Left colon (tissue), 2 donors: ENCODE measurements around the gene CEP152. TPM values are rescaled to one million over a fixed set of nuclear protein-coding genes. Genes with fewer than 3 reads are reported as not detected.
A peak's percentile ranks its signal among the peaks of the same experiment; 100 is the strongest.
"Not testable (repeated sequence)": the region's sequence is repeated elsewhere in the genome, so short reads cannot be mapped to it uniquely, and the experiment has no call there.

Experiments
- ATAC-seq: fragments of 200-7000 bp; cut with Tn5 transposase; one replicate; pipeline ENCODE4 v1.9.1; 2020; ENCODE audit warnings: mild to moderate bottlenecking, moderate library complexity
- DNase-seq, 2 donors: peaks; one replicate each; pipeline ENCODE4 v3.0.0-alpha.2; 2020
- intact Hi-C, 2 donors: fragments of 100-400 bp; cut with DNase I in 1 of 2; cut with micrococcal nuclease in 1 of 2; formaldehyde crosslinking; loops; one replicate each; pipeline versions ENCODE4 v1.11.2 to v1.14.0; 2022; cut with DNase I, micrococcal nuclease
- long read RNA-seq: library from polyadenylated mRNA; unstranded; transcript quantifications from one replicate; pipeline ENCODE4 v2.0.0, GENCODE V29; 2021
- total RNA-seq, 2 donors: library from RNA; stranded (reverse); fragmentation: NEBNext Ultra II Directional; extraction: Animal tissue kit (Norgen Biotek cat#: 25700); gene quantifications; one replicate each; pipeline ENCODE4 v1.2.1, GENCODE V29; 2021
- donor health status: DM: no; HTN: no; CAD: no.
- donor health status: DM: yes; HTN: yes; CAD: no.

The CEP152 gene
- 1 to 10 TPM; 5.9 to 7.8 TPM for total RNA-seq
- long read RNA-seq, partial matches to known transcripts = 2 of 2 reads
- long read RNA-seq, other reads (novel, unspliced or antisense) = 0 of 2 reads

DNA sequence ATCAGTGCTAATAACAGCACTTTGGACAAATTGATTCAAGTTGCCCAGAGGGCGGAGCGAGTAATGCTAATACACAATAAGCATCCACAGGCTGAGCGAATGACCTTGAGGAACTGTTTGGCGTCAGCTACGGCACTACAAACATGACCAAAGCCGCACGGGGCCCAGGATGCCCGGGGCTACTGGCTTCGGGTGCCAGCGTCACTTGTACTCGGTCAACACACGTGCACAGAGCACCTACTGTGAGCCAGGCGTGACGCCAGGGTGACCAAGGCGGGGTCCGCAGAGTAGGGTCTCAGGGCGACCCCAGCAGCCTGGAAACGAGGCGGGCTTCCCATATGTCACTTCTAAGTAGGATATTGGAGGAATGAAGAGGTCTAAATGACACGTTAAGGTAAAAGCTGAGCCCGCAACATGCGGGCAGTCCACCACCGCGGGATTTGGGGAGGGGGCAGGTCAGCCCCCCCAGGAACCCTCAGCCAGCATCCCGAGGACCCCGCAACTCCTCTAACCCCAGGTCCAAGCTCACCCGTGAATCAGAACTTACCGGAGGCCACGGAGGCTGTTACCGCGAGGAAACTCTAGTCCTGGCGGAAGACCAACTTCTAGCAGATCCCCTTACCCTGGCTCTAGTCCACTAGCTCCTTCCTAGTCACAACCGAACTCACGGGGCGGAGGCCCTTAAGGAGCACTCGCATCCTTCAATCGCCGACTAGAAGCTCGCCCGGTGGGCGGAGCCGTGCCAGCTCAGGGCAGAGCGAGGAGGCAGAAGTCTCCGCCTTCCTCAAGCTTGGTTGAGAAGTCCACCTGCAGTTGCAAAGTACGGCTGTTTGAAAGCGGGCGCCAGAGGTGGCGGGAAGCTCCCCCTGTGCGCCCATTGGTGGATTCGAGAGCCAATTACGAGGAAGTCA, at the start of gene CEP152:
Gene CEP152, minus strand, starts transcription at position 656 of the 911 bp plus-strand sequence. CDS start 5,420 bp downstream, outside the sequence.
- intact Hi-C loops = no loop called here
- DNase-seq = peak; percentile 98 to 99
- ATAC-seq = peak; percentile 96

- intact Hi-C loops = no loop called here
- DNase-seq = no peak
- no peak for ATAC-seq
Observed at GRCh38 chr15:48859426-48859825, 48.6 kb upstream of the CEP152 start.

GRCh38 chr15:48858401-48858800, 47.5 kb upstream of the CEP152 start:
- intact Hi-C loops = no loop called here
- DNase-seq (no peak), ATAC-seq (no peak)

DNA sequence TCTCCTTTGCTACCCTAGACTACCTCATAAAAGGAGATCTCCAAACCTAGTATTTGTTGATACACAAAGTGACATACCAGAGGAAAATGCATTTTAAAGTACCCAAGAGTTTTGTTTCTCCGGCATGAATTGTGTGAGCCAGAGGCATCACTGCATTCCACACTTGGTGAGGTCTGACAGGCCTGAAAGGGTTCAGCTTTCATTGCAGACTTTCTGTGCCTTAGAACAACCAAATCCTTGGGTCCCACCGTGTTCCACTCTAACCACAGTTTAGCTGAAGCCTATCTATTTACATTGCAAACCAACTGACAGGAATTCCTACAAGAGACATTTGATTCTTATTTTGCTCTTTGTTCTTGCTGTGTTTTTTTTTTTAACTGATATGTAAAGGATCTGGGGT, 46.1 kb upstream of the CEP152 start:
- ATAC-seq (no peak), DNase-seq (no peak)
- intact Hi-C loops = no loop called here

DNA sequence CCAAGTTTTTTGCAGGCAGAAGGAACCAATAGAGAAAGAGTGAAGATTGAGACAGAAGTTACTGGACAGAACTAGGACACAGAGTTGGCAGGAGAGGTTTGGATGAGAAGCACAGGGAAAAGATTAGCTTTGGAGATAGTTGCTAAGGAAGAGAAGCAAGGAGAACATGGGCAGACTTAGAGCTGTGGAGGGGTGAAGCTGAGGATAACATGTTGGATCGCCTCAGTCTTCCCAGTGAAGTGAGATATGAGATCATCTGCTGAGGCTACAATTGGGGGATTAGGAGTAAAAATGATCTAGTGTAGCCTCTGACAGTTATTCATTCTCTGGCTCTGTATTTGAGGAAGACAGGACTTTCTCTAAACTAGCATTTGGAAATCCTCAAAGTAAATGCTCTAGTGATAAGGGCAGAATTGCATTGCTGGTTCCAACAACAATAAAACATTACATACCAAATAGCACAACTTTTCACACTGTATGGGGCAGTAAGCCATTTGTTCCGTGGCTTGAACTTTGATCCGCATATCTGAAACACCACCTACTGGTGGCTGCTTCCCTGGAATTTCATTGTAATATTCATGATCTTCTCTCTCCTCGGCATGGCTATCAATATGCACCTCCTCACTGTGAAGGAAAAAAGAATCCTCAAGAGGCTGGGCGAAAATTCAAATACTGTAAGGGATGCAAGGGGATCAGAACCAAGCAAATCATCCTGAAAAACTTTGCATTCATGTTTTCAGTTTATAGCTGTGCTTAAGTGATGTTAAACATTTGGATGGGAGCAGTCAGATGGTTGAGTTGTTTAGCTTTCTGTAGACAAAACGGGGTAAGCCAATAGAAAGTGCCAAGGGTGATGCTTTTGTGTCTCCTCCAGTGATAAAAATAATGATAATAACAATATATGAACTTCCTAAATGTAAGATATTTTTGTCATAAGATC, 44.9 kb upstream of the CEP152 start:
- peak; percentile 98 for ATAC-seq

GRCh38 chr15:48854434-48854833, 43.6 kb upstream of the CEP152 start:
- intact Hi-C loops, ATAC-seq, DNase-seq: not testable (repeated sequence)

More for the DNA sequence above, 44.9 kb upstream of the CEP152 start:
- DNase-seq = peak in 1 of 2 donors; percentile 31
- intact Hi-C loops = no loop called here

GRCh38 chr15:48851956-48852355, 41.1 kb upstream of the CEP152 start:
- DNase-seq (no peak), ATAC-seq (no peak)
- intact Hi-C loops = no loop called here

DNA sequence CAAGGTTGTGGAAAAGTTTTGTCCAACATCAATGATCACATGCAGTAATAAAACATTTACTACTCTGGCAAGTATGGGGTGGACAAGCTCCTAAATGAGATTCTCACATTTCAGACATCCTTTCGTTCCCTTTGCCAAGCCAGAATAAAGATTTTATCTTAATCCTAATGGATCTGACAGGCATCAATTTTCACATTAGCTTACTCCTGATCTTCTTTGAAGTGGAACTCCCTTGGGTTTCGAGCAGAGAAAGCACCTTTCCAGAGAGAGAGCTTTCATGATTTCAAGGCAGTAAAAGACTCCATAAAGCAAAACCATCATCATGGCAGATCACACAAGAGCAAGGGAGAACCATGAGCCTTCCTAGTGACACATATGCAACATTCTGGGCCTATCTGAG, 39.8 kb upstream of the CEP152 start:
- ATAC-seq (no peak), DNase-seq (no peak)
- intact Hi-C loops = no loop called here

GRCh38 chr15:48845123-48845522, 34.3 kb upstream of the CEP152 start:
- DNase-seq (no peak), ATAC-seq (no peak)
- intact Hi-C loops = no loop called here

- ATAC-seq (no peak), DNase-seq (no peak)
- intact Hi-C loops = no loop called here
Observed at GRCh38 chr15:48842501-48842900, 31.6 kb upstream of the CEP152 start.

GRCh38 chr15:48834756-48835155, 23.9 kb upstream of the CEP152 start:
- intact Hi-C loops = no loop called here
- DNase-seq (no peak), ATAC-seq (no peak)

DNA sequence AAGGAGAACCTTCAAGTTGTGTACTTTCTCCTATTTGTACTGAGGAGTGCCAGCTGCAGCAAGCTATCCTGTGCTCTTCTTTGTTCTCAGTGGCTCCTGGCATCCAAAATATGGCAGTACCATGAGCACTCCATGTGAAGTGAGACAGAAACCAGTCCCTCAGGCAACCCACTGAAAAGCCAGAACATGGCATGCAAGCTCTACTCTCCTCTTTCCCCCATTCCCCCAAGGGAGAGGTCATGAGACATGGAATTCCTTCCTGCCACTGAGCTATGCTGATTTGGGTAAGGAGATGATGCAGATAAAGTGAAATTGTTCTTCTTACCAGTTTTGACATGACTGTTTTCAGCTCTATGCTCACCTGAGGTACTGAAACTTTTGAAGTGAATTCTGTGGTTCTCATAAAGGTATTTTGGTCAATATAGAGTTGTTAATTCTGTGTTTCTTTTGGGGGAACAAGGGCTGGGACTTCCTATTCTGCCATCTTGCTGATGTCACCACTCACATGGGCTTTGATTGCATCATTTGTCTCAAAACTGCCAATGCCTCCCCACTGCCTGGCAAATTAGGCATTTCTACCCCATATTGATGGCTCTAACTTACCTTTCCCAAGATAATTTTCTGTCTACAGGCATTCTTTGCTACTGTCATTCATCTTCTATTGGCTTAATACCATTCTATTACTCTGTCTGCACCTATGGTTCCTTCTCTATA, 22.8 kb upstream of the CEP152 start:
- DNase-seq = no peak

DNA sequence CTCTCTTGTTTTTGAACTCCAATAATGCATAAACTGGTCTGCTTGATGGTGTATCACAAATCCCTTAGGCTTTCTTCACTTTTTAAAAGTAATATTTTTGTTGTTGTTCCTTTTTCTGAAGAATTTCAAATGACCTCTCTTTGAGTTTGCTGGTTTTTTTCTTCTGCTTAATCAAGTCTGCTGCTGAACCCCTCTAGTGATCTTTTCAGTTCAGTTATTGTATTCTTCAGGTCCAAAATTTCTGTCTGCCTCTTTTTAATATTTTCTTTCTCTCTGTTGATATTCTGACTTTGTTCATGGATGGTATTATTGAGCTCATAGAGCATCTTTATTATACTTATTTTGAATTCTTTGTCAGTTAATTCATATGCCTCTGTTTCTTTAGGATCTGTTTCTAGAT, 21.8 kb upstream of the CEP152 start:
- DNase-seq (no peak), ATAC-seq (no peak)
- intact Hi-C loops = no loop called here

More for the DNA sequence above, 22.8 kb upstream of the CEP152 start:
- intact Hi-C loops = no loop called here
- no peak for ATAC-seq

- DNase-seq (no peak), ATAC-seq (no peak)
- intact Hi-C loops = no loop called here
Observed at GRCh38 chr15:48828906-48829305, 18.0 kb upstream of the CEP152 start.

DNA sequence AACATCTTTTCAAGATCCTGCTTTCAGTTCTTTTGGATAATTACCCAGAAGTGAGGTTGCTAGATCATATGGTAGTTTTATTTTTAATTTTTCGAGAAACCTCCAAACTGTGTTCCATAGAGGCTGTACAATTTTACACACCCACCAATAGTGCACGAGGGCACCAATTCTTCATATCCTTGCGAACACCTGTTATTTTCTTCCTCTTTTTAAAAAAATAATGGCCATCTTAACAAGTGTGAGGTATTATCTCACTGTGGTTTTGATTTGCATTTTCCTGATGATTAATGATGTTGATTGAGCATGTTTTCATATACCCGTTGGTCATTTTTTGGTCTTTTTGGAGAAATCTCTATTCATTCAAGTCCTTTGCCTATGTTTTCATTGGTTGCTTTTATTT, 17.6 kb upstream of the CEP152 start:
- DNase-seq (no peak), ATAC-seq (no peak)
- intact Hi-C loops = no loop called here

GRCh38 chr15:48825075-48825474, 14.2 kb upstream of the CEP152 start:
- DNase-seq (no peak), ATAC-seq (no peak)
- intact Hi-C loops = no loop called here

GRCh38 chr15:48823706-48824105, 12.8 kb upstream of the CEP152 start:
- intact Hi-C loops = no loop called here
- DNase-seq (no peak), ATAC-seq (no peak)

- no peak for DNase-seq
- intact Hi-C loops = no loop called here
- ATAC-seq = no peak
Observed at GRCh38 chr15:48823237-48823636, 12.4 kb upstream of the CEP152 start.

DNA sequence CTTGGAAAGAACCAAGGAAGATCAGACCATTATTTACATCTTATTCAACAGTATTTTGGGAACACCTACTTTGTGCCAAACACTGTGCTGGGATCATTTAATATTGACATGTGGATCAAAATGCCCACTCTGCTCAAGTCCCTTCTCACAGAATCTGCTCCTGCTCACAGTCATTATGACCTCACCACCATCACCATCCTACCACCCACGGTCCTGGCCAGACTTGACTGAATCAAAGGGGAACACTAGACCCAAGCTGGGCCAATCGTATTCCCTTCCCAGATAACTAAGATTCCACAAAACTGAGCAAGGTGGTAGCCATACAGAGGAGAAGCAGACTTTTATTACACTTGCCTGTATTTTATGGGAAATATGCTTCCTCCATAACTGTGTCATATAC, 3.4 kb upstream of the CEP152 start:
- intact Hi-C loops = no loop called here
- ATAC-seq (no peak), DNase-seq (no peak)
